Inferior parietal cortex (tissue), 1 donor: ENCODE measurements around the gene APOA5.
A peak's percentile ranks its signal among the peaks of the same experiment; 100 is the strongest.
"Not testable (repeated sequence)": the region's sequence is repeated elsewhere in the genome, so short reads cannot be mapped to it uniquely, and the experiment has no call there.

Experiments used
- DNase-seq: peaks from one replicate; pipeline ENCODE4 v3.0.0-alpha.2; 2016; ENCODE audit errors: extremely low spot score

Gene APOA5

GRCh38 chr11:116773203-116774097 lies 18.2 kb downstream of the APOA5 start:
- peak; percentile 40 for DNase-seq

DNA sequence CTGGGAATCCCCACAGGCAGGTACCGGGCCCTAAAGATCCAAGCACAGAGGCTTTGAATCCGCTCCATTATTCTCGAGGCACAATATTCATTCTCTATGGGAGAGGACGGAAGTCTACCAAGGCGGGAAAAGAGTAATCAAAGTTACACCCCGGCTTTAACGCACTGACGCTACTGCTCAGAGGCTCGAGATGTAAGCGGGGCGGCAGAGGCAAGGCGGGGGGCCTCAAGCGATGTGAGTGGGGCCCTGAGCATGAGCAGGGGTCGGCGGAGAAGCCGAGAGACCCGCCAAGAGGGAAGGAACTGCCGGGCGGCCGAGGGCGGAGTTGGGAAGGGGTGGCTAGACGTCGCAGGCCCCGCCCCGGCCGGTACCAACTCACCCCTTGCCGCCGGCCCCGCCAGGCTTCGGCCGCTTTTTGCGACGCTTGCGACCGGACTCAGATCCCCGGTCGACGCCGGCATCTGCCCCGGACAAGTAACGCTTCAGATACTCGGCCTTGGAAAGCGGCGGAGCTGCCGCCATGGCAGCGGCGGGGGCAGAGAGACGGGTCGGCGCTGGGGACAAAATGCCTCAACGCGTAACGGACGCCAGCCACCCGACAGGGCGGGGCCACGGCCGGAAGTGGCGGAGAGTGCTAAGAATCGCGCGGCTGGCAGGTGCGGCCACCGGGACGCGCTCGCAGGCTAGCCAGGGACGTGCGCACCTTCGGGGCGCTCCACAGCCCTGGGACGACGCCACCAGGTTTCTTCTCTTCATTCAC lies 19.1 kb downstream of the APOA5 start, which contains the start of gene BUD13:
Gene BUD13 (minus strand): TSS at position 545 of the 760 bp plus-strand sequence. CDS start 23 bp downstream, at position 522.
- peak; percentile 90 for DNase-seq

DNA sequence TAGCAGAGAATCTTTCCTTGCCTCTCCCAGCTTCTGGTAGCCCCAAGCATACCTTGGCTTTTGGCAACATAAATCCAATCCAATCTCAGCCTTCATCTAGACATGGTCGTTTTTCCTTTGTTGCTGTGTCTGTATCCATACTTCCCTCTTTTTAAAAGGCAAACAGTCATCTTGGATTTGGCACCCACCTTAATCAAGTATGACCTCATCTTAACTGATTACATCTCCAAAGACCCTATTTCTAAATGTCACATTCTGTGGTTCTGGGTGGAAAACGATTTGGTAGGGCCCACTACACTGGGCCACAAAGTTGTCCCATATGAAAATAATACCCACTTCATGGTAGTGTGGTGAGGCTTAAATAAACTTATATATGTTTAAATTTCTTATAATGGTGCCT lies 19.7 kb downstream of the APOA5 start:
- no peak for DNase-seq

DNA sequence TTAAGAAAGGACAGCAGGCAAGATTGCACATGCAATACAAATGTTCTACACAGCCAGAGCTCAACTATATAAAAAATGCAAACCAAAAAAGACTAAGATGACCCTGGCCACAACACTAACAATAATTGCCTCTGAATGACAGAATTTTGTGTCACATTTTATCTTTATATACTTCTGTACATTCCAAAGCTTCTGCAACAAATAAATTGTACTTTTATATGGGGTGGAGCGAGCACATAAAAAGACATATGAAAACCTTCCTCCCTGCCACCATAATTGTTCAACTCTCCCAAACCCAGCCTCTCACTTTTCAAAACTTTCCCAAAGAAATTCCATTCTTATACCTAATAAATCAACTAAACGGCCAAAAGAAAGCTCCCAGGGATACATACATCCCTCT lies 29.5 kb downstream of the APOA5 start:
- DNase-seq: no peak

DNA sequence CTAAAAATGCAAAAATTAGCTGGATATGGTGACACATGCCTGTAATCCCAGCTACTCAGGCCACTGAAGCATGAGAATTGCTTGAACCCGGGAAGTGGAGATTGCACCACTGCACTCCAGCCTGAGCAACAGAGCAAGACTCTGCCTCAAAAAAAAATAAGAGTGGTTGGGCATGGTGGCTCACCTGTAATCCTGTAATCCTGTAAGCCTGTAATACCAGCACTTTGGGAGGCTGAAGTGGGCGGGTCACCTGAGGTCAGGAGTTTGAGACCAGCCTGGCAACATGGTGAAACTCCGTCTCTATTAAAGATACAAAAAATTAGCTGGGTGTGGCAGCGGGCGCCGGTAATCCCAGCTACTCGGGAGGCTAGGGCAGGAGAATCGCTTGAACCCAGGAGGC lies 35.6 kb downstream of the APOA5 start:
- DNase-seq: not testable (repeated sequence)

DNA sequence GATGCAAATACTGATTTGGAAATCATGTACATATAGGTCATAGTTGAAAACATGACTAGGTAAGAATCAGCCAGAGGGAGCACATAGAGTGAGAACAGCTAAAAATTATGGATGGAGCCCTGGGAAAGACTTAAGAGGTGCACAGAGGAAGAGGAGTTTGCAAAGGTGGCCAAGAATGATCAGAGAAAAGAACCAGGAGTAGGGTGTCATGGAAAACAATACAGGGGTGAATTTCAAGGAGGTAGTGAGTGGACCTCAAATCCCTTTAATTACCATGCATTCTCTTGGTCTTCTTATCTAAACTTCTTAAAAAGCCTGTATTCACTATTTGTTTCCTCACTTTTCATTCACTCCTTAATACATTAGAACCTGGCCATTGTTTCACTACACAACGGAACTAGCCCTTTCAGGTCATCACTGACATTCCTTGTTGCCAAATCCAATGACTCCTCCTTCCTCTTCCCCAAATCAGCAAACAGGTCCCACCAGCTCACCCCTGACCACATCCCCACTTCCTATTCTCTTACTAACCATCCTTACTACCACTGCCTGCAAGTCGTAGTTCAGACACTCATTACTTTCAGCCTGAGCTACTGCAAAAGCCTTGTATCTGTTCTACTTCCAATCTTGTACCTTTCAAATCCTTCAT lies 41.5 kb downstream of the APOA5 start:
- no peak for DNase-seq

DNA sequence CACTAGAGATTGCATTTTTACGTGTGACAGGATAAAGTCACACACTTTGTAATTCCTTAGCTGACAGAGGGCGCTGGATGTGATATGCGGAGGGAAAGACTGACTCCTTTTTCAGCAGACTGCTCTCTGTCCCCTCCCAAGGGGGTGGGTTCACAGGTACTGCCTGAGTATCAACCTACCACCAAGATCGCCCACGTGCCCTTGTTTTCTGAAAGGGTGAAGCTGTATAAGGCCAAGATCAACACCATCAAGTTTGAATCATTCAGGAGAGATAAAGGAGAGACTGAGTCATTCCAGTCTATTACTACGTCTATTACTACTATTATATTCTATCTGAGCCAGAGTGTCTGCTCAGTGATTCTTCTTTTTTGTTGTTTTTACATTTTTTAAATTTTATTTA lies 49.6 kb downstream of the APOA5 start:
- no peak for DNase-seq

DNA sequence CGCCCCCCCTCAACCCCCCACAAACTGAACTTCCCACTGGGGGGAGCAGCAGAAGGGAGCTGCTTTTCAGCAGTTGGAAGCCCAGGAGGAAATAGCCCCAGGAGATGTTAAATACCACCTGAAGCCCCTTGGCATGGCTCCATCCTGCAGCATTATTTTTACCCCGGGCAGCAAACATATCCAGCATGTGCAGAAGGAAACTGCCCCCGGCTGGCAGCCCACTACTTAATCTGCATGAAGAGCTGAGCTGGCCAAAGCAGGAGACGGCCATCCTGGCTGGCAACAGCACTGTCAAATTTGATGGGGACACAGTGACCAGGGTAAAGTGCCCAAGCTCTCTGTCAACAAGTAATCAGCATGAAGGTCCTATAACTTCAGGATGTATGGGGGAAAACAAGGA lies 50.9 kb downstream of the APOA5 start:
- DNase-seq: no peak
